Natural killer cell (primary cell): ENCODE results near the gene SLC46A3. TPM values are rescaled to one million over a fixed set of nuclear protein-coding genes. Genes with fewer than 3 reads are reported as not detected.
A peak's percentile ranks its signal among the peaks of the same experiment; 100 is the strongest.

Source experiments
- ATAC-seq, 3 donors: fragments of 150-1000 bp in 2 of 3; fragments of 200-7000 bp in 1 of 3; cut with Tn5 transposase; 1 replicate in 1 of 3; 2 replicates in 2 of 3; pipeline ENCODE4 v1.10.0; 2021; ENCODE audit warnings: mild to moderate bottlenecking in 2 of 3, moderate library complexity in 2 of 3
- DNase-seq, 2 donors: peaks; one replicate each; pipeline versions ENCODE4 v3.0.0 to v3.0.0-alpha.2; 2013 to 2021; ENCODE audit warnings: mixed read lengths in 1 of 2
- H3K27ac ChIP-seq: one replicate; pipeline ENCODE4 v1.5.1; 2013; ENCODE audit warnings: mild to moderate bottlenecking, low read length
- H3K27me3 ChIP-seq: one replicate; pipeline ENCODE4 v1.6.1; 2013; ENCODE audit warnings: low read length; ENCODE audit not compliant: control insufficient read depth, insufficient read depth
- H3K36me3 ChIP-seq: one replicate; pipeline ENCODE4 v1.6.1; 2013; ENCODE audit warnings: low read length; ENCODE audit not compliant: control insufficient read depth, insufficient read depth
- H3K4me1 ChIP-seq: one replicate; pipeline ENCODE4 v1.6.1; 2013; ENCODE audit warnings: low read length; ENCODE audit not compliant: control insufficient read depth, insufficient read depth
- H3K4me3 ChIP-seq: one replicate; pipeline ENCODE4 v1.5.1; 2013; ENCODE audit warnings: low read length
- H3K9me3 ChIP-seq: one replicate; pipeline ENCODE4 v1.6.1; 2013; ENCODE audit warnings: low read length; ENCODE audit not compliant: control insufficient read depth, insufficient read depth
- H3K27ac Mint-ChIP-seq, 2 donors: one replicate each; pipeline ENCODE4 v1.8.0; 2022; ENCODE audit warnings: mild to moderate bottlenecking in 2 of 2, mixed read lengths in 2 of 2, moderate library complexity in 1 of 2
- H3K27me3 Mint-ChIP-seq, 2 donors: one replicate each; pipeline ENCODE4 v1.8.0; 2022; ENCODE audit warnings: low read depth in 2 of 2, mixed read lengths in 2 of 2
- H3K36me3 Mint-ChIP-seq: one replicate; pipeline ENCODE4 v1.8.0; 2022; ENCODE audit warnings: mixed read lengths
- H3K4me1 Mint-ChIP-seq, 2 donors: one replicate each; pipeline ENCODE4 v1.8.0; 2022; ENCODE audit warnings: mixed read lengths in 2 of 2
- H3K4me3 Mint-ChIP-seq: one replicate; pipeline ENCODE4 v1.8.0; 2022; ENCODE audit warnings: mild to moderate bottlenecking, moderate library complexity, mixed read lengths
- H3K9me3 Mint-ChIP-seq, 2 donors: one replicate each; pipeline ENCODE4 v1.8.0; 2022; ENCODE audit warnings: mixed read lengths in 2 of 2
- CTCF ChIP-seq: fragments of 200-600 bp; IDR thresholded peaks from one replicate; pipeline ENCODE4 v1.8.0; 2022; ENCODE audit warnings: antibody characterized with exemption
- WGBS: methylation state at CpG from one replicate; pipeline ENCODE4 v1.1.7; 2013; ENCODE audit warnings: missing lambda C conversion rate; ENCODE audit not compliant: insufficient coverage; 5-methylcytosine and 5-hydroxymethylcytosine counted together
- intact Hi-C: fragments of 100-400 bp; cut with micrococcal nuclease; formaldehyde crosslinking; loops from one replicate; pipeline ENCODE4 v1.14.2; 2022
- total RNA-seq, 4 donors: library from RNA; stranded (reverse); fragments of 120-200 nt in 1 of 4; gene quantifications; one replicate each; pipeline versions ENCODE4 v1.2.3 to v1.2.4, GENCODE V29; 2013 to 2022

Gene SLC46A3
- total RNA-seq, 3 donors from 2014 or later (not counting 1 experiment from before 2014, with no cell fraction given), result 9.7 to 16.2 (median 11.9) TPM

GRCh38 chr13:28707629-28708427, 10.9 kb downstream of the SLC46A3 start:
- no peak overlapping the region for H3K27ac ChIP-seq
- H3K27me3 ChIP-seq, result no peaks in the 10 kb centered on the region
- Mint-ChIP-seq H3K36me3 (peaks cover 10% of the 10 kb centered on the region), H3K4me1 (peaks cover 0 to 6% of the 10 kb centered on the region in 2 donors), H3K9me3 (no peaks in the 10 kb centered on the region), H3K27ac (no peak overlapping the region), H3K27me3 (no peaks in the 10 kb centered on the region), H3K4me3 (no peak overlapping the region)
- TF ChIP-seq CTCF, result no peak
- H3K36me3 ChIP-seq, result peaks cover 28% of the 10 kb centered on the region
- H3K4me1 ChIP-seq, result no peaks in the 10 kb centered on the region
- 63% methylated on average over 5 of the region's 5 CpGs for WGBS
- ATAC-seq (peak in 1 of 3 donors; percentile 29), DNase-seq (peak in 1 of 2 donors; percentile 9)
- H3K9me3 ChIP-seq, result no peaks in the 10 kb centered on the region
- H3K4me3 ChIP-seq, result no peak overlapping the region
- intact Hi-C loops, result no loop called here

DNA sequence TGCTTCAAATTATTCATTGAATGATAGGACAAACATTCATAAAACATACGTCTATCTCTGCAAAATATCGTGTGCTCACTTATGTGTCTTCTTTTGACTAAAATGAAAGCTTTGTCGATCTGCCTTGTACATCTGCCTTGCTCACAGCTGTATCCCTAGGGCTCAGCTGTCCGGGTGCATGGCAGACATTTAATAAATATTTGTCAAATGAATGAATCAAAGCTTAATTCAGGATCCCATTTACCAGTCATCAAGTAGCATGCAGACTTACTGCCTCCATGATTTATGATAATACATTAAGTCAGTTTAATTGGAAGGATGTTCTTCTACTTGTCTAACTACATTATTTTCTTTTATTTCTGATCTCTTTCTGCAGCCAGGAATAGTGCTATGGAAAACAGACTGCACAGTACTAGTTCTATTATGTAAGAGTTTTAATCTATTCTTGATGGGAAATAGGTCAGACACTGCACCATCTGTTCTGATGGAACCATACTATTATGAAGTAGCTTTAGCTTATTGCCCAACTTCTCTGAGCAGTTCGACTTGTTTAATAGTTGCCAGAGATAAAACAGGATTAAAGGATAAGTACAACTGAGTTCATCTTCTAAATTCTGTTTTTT, 13.2 kb downstream of the SLC46A3 start:
- peaks cover 0 to 6% of the 10 kb centered on the region in 2 donors for H3K4me1 Mint-ChIP-seq
- TF ChIP-seq CTCF, result no peak
- peaks cover 23% of the 10 kb centered on the region for H3K36me3 Mint-ChIP-seq
- Histone ChIP-seq H3K27ac (no peak overlapping the region), H3K27me3 (no peaks in the 10 kb centered on the region), H3K36me3 (peaks cover 39% of the 10 kb centered on the region), H3K9me3 (no peaks in the 10 kb centered on the region), H3K4me3 (no peak overlapping the region), H3K4me1 (no peaks in the 10 kb centered on the region)
- intact Hi-C loops, result no loop called here
- ATAC-seq (no peak), DNase-seq (no peak)
- no peak overlapping the region for H3K27ac Mint-ChIP-seq
- no peaks in the 10 kb centered on the region for H3K27me3 Mint-ChIP-seq
- 98% methylated on average over 4 of the region's 5 CpGs for WGBS
- H3K4me3 Mint-ChIP-seq, result no peak overlapping the region
- H3K9me3 Mint-ChIP-seq, result no peaks in the 10 kb centered on the region

- intact Hi-C loops, result no loop called here
- Mint-ChIP-seq H3K4me1 (peaks cover 0 to 6% of the 10 kb centered on the region in 2 donors), H3K4me3 (no peak overlapping the region), H3K36me3 (peaks cover 23% of the 10 kb centered on the region), H3K27ac (no peak overlapping the region), H3K9me3 (no peaks in the 10 kb centered on the region), H3K27me3 (no peaks in the 10 kb centered on the region)
- Histone ChIP-seq H3K4me3 (no peak overlapping the region), H3K4me1 (no peaks in the 10 kb centered on the region), H3K36me3 (peaks cover 40% of the 10 kb centered on the region), H3K27me3 (no peaks in the 10 kb centered on the region), H3K9me3 (no peaks in the 10 kb centered on the region), H3K27ac (no peak overlapping the region)
- no peak for ATAC-seq
- DNase-seq, result no peak
- no peak for TF ChIP-seq CTCF
Observed at GRCh38 chr13:28704919-28705318, 13.9 kb downstream of the SLC46A3 start.
